Gastrocnemius medialis (tissue), 4 donors: ENCODE measurements around the gene EXOSC3.

Experiments
- CTCF ChIP-seq, 5 experiments: fragments of 450-650 bp in 3 of 5; fragments of 200-600 bp in 2 of 5; sonication (generic) in 2 of 5; IDR thresholded peaks in 4 of 5; conservative IDR thresholded peaks in 1 of 5; 1 replicate in 4 of 5; 2 replicates in 1 of 5; pipeline ENCODE4 v1.5.1; 2016 to 2019; ENCODE audit warnings: antibody characterized with exemption in 5 of 5, mild to moderate bottlenecking in 3 of 5, moderate library complexity in 3 of 5
- POLR2A ChIP-seq, 2 donors: fragments of 450-650 bp; IDR thresholded peaks; one replicate each; pipeline ENCODE4 v1.6.1; 2017; ENCODE audit warnings: antibody characterized with exemption in 2 of 2, mild to moderate bottlenecking in 2 of 2, moderate library complexity in 2 of 2

- TF ChIP-seq CTCF (IDR thresholded peaks at IDR 0.05 in 4 of 5, conservative IDR thresholded peaks at IDR 0.05 in 1 of 5): no peak
- TF ChIP-seq POLR2A (IDR thresholded peaks at IDR 0.05): no peak
Observed at GRCh38 chr9:37818849-37819248, 34.0 kb upstream of the EXOSC3 start.
